GM19455 (cell line): ENCODE measurements around the gene MORN3.
"Not testable (repeated sequence)": the region's sequence is repeated elsewhere in the genome, so short reads cannot be mapped to it uniquely, and the experiment has no call there.

ENCODE experiments used
- ATAC-seq: cut with Tn5 transposase; IDR thresholded peaks from one replicate; pipeline ENCODE4 v1.9.1; 2021; ENCODE audit not compliant: unreplicated experiment

MORN3 gene

GRCh38 chr12:121641343-121641630, 28.2 kb downstream of the MORN3 start:
- no peak for ATAC-seq

- ATAC-seq = no peak
These were observed 30.9 kb downstream of the MORN3 start for GRCh38 chr12:121638298-121639202.

- ATAC-seq = peak; percentile 63
These were observed 32.1 kb downstream of the MORN3 start for GRCh38 chr12:121637231-121637914.

- no peak for ATAC-seq
These were observed 34.6 kb downstream of the MORN3 start for GRCh38 chr12:121634836-121635235.

GRCh38 chr12:121633833-121634196, 35.6 kb downstream of the MORN3 start:
- not testable (repeated sequence) for ATAC-seq

GRCh38 chr12:121632069-121632970, 37.1 kb downstream of the MORN3 start:
- ATAC-seq = no peak

GRCh38 chr12:121630791-121631355, 38.6 kb downstream of the MORN3 start:
- no peak for ATAC-seq

GRCh38 chr12:121628536-121628935, 40.9 kb downstream of the MORN3 start:
- no peak for ATAC-seq

GRCh38 chr12:121628037-121628436, 41.4 kb downstream of the MORN3 start:
- no peak for ATAC-seq

- peak; percentile 32 for ATAC-seq
These were observed 42.4 kb downstream of the MORN3 start for GRCh38 chr12:121626853-121627640.

GRCh38 chr12:121626087-121626852, 43.2 kb downstream of the MORN3 start, which contains the start of gene ORAI1:
Gene ORAI1, plus strand, starts transcription at chr12:121626530.
- ATAC-seq = peak; percentile 72

- no peak for ATAC-seq
These were observed 49.0 kb downstream of the MORN3 start for GRCh38 chr12:121620333-121620891.

- no peak for ATAC-seq
These were observed 50.7 kb downstream of the MORN3 start for GRCh38 chr12:121618659-121619233.

GRCh38 chr12:121614872-121615467, 54.5 kb downstream of the MORN3 start:
- no peak for ATAC-seq

GRCh38 chr12:121613462-121613861, 56.0 kb downstream of the MORN3 start:
- no peak for ATAC-seq

GRCh38 chr12:121611306-121611705, 58.1 kb downstream of the MORN3 start:
- ATAC-seq = no peak

- no peak for ATAC-seq
These were observed 59.0 kb downstream of the MORN3 start for GRCh38 chr12:121610239-121611149.
